Nephron (organoid): Measurements from ENCODE around the gene TMEM39A.

ENCODE experiments used
- H3K27ac Mint-ChIP-seq, 3 experiments: 2 replicates each; pipeline ENCODE4 v1.8.0; 2020; ENCODE audit warnings: mixed read lengths in 3 of 3, mild to moderate bottlenecking in 2 of 3, moderate library complexity in 1 of 3
- H3K27me3 Mint-ChIP-seq: 2 replicates; pipeline ENCODE4 v1.8.0; 2021; ENCODE audit warnings: low read depth, mild to moderate bottlenecking, moderate library complexity, mixed read lengths
- H3K36me3 Mint-ChIP-seq: 2 replicates; pipeline ENCODE4 v1.8.0; 2020; ENCODE audit warnings: low read depth, mixed read lengths
- H3K4me1 Mint-ChIP-seq: 2 replicates; pipeline ENCODE4 v1.8.0; 2020; ENCODE audit warnings: mixed read lengths
- H3K4me3 Mint-ChIP-seq, 3 experiments: 2 replicates each; pipeline ENCODE4 v1.8.0; 2020; ENCODE audit warnings: mild to moderate bottlenecking in 3 of 3, mixed read lengths in 3 of 3, moderate library complexity in 2 of 3
- H3K9me3 Mint-ChIP-seq: 2 replicates; pipeline ENCODE4 v1.8.0; 2020; ENCODE audit warnings: mixed read lengths
- TF ChIP-seq, protein P1 (sequence below), 3 experiments: fragments of 200-600 bp; sonication (generic); IDR thresholded peaks; one replicate each; pipeline ENCODE4 v1.5.0; 2021; ENCODE audit warnings: antibody characterized with exemption in 3 of 3; ENCODE audit not compliant: unreplicated experiment in 3 of 3

TMEM39A gene

GRCh38 chr3:119388577-119388976 is 74.8 kb downstream of the TMEM39A start:
- no peaks in the 10 kb centered on the region for H3K9me3 Mint-ChIP-seq
- TF ChIP-seq, protein P1, sequence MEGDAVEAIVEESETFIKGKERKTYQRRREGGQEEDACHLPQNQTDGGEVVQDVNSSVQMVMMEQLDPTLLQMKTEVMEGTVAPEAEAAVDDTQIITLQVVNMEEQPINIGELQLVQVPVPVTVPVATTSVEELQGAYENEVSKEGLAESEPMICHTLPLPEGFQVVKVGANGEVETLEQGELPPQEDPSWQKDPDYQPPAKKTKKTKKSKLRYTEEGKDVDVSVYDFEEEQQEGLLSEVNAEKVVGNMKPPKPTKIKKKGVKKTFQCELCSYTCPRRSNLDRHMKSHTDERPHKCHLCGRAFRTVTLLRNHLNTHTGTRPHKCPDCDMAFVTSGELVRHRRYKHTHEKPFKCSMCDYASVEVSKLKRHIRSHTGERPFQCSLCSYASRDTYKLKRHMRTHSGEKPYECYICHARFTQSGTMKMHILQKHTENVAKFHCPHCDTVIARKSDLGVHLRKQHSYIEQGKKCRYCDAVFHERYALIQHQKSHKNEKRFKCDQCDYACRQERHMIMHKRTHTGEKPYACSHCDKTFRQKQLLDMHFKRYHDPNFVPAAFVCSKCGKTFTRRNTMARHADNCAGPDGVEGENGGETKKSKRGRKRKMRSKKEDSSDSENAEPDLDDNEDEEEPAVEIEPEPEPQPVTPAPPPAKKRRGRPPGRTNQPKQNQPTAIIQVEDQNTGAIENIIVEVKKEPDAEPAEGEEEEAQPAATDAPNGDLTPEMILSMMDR (IDR thresholded peaks at IDR 0.05; ENCODE audit: unreplicated experiment in 3 of 3) = no peak
- H3K27ac Mint-ChIP-seq = no peak overlapping the region
- no peak overlapping the region for H3K4me3 Mint-ChIP-seq
- no peaks in the 10 kb centered on the region for H3K27me3 Mint-ChIP-seq
- peaks cover 13% of the 10 kb centered on the region for H3K36me3 Mint-ChIP-seq
- H3K4me1 Mint-ChIP-seq = no peaks in the 10 kb centered on the region

GRCh38 chr3:119382134-119382533 is 81.3 kb downstream of the TMEM39A start:
- no peaks in the 10 kb centered on the region for H3K27me3 Mint-ChIP-seq
- H3K27ac Mint-ChIP-seq = no peak overlapping the region
- peaks cover 4% of the 10 kb centered on the region for H3K36me3 Mint-ChIP-seq
- no peaks in the 10 kb centered on the region for H3K4me1 Mint-ChIP-seq
- no peaks in the 10 kb centered on the region for H3K9me3 Mint-ChIP-seq
- H3K4me3 Mint-ChIP-seq = no peak overlapping the region
- TF ChIP-seq, protein P1 (IDR thresholded peaks at IDR 0.05; ENCODE audit: unreplicated experiment in 3 of 3) = no peak

GRCh38 chr3:119380697-119381096 is 82.7 kb downstream of the TMEM39A start:
- H3K27ac Mint-ChIP-seq = no peak overlapping the region
- no peaks in the 10 kb centered on the region for H3K27me3 Mint-ChIP-seq
- TF ChIP-seq, protein P1 (IDR thresholded peaks at IDR 0.05; ENCODE audit: unreplicated experiment in 3 of 3) = no peak
- H3K4me1 Mint-ChIP-seq = no peaks in the 10 kb centered on the region
- no peaks in the 10 kb centered on the region for H3K9me3 Mint-ChIP-seq
- H3K36me3 Mint-ChIP-seq = peaks cover 4% of the 10 kb centered on the region
- H3K4me3 Mint-ChIP-seq = no peak overlapping the region
